ENCODE data around the gene CTSO. TPM values are rescaled to one million over a fixed set of nuclear protein-coding genes. Genes with fewer than 3 reads are reported as not detected.

CTSO gene
- total RNA-seq, 3 donors from 2014 or later (not counting 1 experiment from before 2014, with no cell fraction given) = 20.3 to 25.2 (median 22.2) TPM

DNA sequence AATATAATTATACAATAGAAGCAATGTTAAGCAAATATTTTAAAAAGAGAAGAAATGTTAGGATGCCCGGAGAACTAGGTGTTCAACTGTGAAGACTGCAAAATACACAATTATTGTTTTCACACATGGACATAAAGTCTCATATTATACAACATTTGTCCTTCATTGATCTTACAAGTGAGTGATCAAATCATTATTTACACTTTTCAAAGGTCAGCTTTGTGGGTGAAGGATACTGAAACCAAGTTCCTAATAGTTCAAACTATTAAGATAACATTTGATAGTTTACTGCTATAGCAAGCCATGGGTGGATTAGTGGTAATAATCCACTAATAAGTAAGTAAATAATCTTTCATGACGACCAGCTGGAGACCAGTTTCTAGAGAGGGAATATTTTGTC lies 23.3 kb downstream of the CTSO start:
- no peak overlapping the region for H3K27ac ChIP-seq (ENCODE audit: low read length)
- WGBS (ENCODE audit: insufficient coverage) = no CpG with 5 or more reads among the region's 2 CpGs
- H3K27ac Mint-ChIP-seq = no peak overlapping the region
- DNase-seq (no peak), ATAC-seq (no peak)
- no peaks in the 10 kb centered on the region for H3K4me1 Mint-ChIP-seq
- H3K4me3 Mint-ChIP-seq = no peak overlapping the region
- no peaks in the 10 kb centered on the region for H3K4me1 ChIP-seq (ENCODE audit: control insufficient read depth, insufficient read depth, low read length)
- no peaks in the 10 kb centered on the region for H3K9me3 ChIP-seq (ENCODE audit: control insufficient read depth, insufficient read depth, low read length)
- H3K36me3 ChIP-seq (ENCODE audit: control insufficient read depth, insufficient read depth, low read length) = peaks cover 2% of the 10 kb centered on the region
- H3K27me3 Mint-ChIP-seq (ENCODE audit: low read depth in 2 of 2) = no peaks in the 10 kb centered on the region
- H3K27me3 ChIP-seq (ENCODE audit: control insufficient read depth, insufficient read depth, low read length) = no peaks in the 10 kb centered on the region
- H3K4me3 ChIP-seq (ENCODE audit: low read length) = no peak overlapping the region
- intact Hi-C loops (cut with micrococcal nuclease) = no loop called here
- H3K36me3 Mint-ChIP-seq = peaks cover 12% of the 10 kb centered on the region
- H3K9me3 Mint-ChIP-seq = no peaks in the 10 kb centered on the region
- no peak for TF ChIP-seq CTCF (IDR thresholded peaks at IDR 0.05)

GRCh38 chr4:155929833-155930232 lies 23.8 kb downstream of the CTSO start:
- Histone ChIP-seq H3K9me3 (ENCODE audit: control insufficient read depth, insufficient read depth, low read length) (no peaks in the 10 kb centered on the region), H3K4me1 (ENCODE audit: control insufficient read depth, insufficient read depth, low read length) (no peaks in the 10 kb centered on the region)
- H3K4me3 Mint-ChIP-seq = no peak overlapping the region

DNA sequence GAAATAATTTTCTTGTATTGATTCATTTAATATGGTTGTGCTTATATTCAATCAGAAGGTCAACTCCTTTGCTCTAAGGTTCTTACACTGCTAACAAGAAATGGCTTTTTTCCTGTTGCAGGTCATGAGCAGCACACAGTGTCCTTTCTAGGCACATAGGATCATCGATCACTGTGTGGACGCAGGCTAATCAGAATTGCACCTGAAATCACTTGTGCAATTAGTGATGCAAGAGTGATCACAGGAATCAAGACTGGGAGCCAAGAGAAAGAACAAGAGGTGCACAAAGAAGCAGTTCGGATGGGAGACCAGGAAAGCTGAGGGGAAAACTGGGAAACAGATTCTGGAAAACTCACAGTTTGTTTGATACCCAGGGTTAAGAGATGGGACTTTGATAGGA lies 29.0 kb downstream of the CTSO start:
- Mint-ChIP-seq H3K4me3 (no peak overlapping the region), H3K4me1 (no peaks in the 10 kb centered on the region), H3K27me3 (ENCODE audit: low read depth in 2 of 2) (no peaks in the 10 kb centered on the region), H3K9me3 (peaks cover 2% of the 10 kb centered on the region in 2 donors), H3K27ac (no peak overlapping the region), H3K36me3 (peaks cover 9% of the 10 kb centered on the region)
- no peak overlapping the region for H3K4me3 ChIP-seq (ENCODE audit: low read length)
- 77% methylated on average over 3 of the region's 3 CpGs for WGBS (ENCODE audit: insufficient coverage)
- no peak for TF ChIP-seq CTCF (IDR thresholded peaks at IDR 0.05)
- no peaks in the 10 kb centered on the region for H3K9me3 ChIP-seq (ENCODE audit: control insufficient read depth, insufficient read depth, low read length)
- no peaks in the 10 kb centered on the region for H3K27me3 ChIP-seq (ENCODE audit: control insufficient read depth, insufficient read depth, low read length)
- DNase-seq = no peak
- no peaks in the 10 kb centered on the region for H3K4me1 ChIP-seq (ENCODE audit: control insufficient read depth, insufficient read depth, low read length)
- no peak overlapping the region for H3K27ac ChIP-seq (ENCODE audit: low read length)
- intact Hi-C loops (cut with micrococcal nuclease) = no loop called here
- peaks cover 5% of the 10 kb centered on the region for H3K36me3 ChIP-seq (ENCODE audit: control insufficient read depth, insufficient read depth, low read length)
- no peak for ATAC-seq

More at GRCh38 chr4:155929833-155930232, 23.8 kb downstream of the CTSO start:
- Histone ChIP-seq H3K36me3 (ENCODE audit: control insufficient read depth, insufficient read depth, low read length) (peaks cover 2% of the 10 kb centered on the region), H3K27ac (ENCODE audit: low read length) (no peak overlapping the region), H3K27me3 (ENCODE audit: control insufficient read depth, insufficient read depth, low read length) (no peaks in the 10 kb centered on the region), H3K4me3 (ENCODE audit: low read length) (no peak overlapping the region)
- no peaks in the 10 kb centered on the region for H3K9me3 Mint-ChIP-seq
- ATAC-seq (no peak), DNase-seq (no peak)
- no peak for TF ChIP-seq CTCF (IDR thresholded peaks at IDR 0.05)
- WGBS (ENCODE audit: insufficient coverage) = no CpG with 5 or more reads among the region's 3 CpGs
- peaks cover 12% of the 10 kb centered on the region for H3K36me3 Mint-ChIP-seq
- H3K27me3 Mint-ChIP-seq (ENCODE audit: low read depth in 2 of 2) = no peaks in the 10 kb centered on the region
- no peaks in the 10 kb centered on the region for H3K4me1 Mint-ChIP-seq
- H3K27ac Mint-ChIP-seq = no peak overlapping the region
- intact Hi-C loops (cut with micrococcal nuclease) = no loop called here

- ATAC-seq = no peak
- H3K27me3 ChIP-seq (ENCODE audit: control insufficient read depth, insufficient read depth, low read length) = no peaks in the 10 kb centered on the region
- WGBS (ENCODE audit: insufficient coverage) = 83% methylated on average over 1 of the region's 1 CpG
- Mint-ChIP-seq H3K27ac (no peak overlapping the region), H3K9me3 (peaks cover 2% of the 10 kb centered on the region in 2 donors), H3K27me3 (ENCODE audit: low read depth in 2 of 2) (peaks cover 0 to 4% of the 10 kb centered on the region in 2 donors), H3K36me3 (no peaks in the 10 kb centered on the region), H3K4me1 (no peaks in the 10 kb centered on the region), H3K4me3 (no peak overlapping the region)
- DNase-seq = no peak
- TF ChIP-seq CTCF (IDR thresholded peaks at IDR 0.05) = no peak
- no peaks in the 10 kb centered on the region for H3K4me1 ChIP-seq (ENCODE audit: control insufficient read depth, insufficient read depth, low read length)
- intact Hi-C loops (cut with micrococcal nuclease) = no loop called here
- peaks cover 5% of the 10 kb centered on the region for H3K36me3 ChIP-seq (ENCODE audit: control insufficient read depth, insufficient read depth, low read length)
- no peak overlapping the region for H3K4me3 ChIP-seq (ENCODE audit: low read length)
- H3K9me3 ChIP-seq (ENCODE audit: control insufficient read depth, insufficient read depth, low read length) = no peaks in the 10 kb centered on the region
- no peak overlapping the region for H3K27ac ChIP-seq (ENCODE audit: low read length)
Measured at GRCh38 chr4:155921597-155921996, 32.1 kb downstream of the CTSO start.
